Trophoblast cell (in vitro differentiated cells and primary cell): Measurements from ENCODE around the gene METTL26.

ENCODE experiments used
- DNase-seq, 2 donors: peaks; one replicate each; pipeline ENCODE4 v3.0.0-alpha.2; 2016
- H2AFZ ChIP-seq: 2 replicates; pipeline ENCODE4 v1.6.1; 2013; ENCODE audit warnings: low read length, moderate library complexity, mild to moderate bottlenecking; ENCODE audit not compliant: insufficient read depth, poor library complexity
- H2AK5ac ChIP-seq: 2 replicates; pipeline ENCODE4 v1.6.1; 2013; ENCODE audit warnings: mild to moderate bottlenecking, low read length
- H2BK120ac ChIP-seq: 2 replicates; pipeline ENCODE4 v1.6.1; 2013; ENCODE audit warnings: low read length, mild to moderate bottlenecking, moderate library complexity; ENCODE audit not compliant: insufficient read depth, poor library complexity
- H2BK12ac ChIP-seq: 2 replicates; pipeline ENCODE4 v1.6.1; 2013; ENCODE audit warnings: mild to moderate bottlenecking, low read length, moderate library complexity
- H2BK5ac ChIP-seq: 2 replicates; pipeline ENCODE4 v1.6.1; 2013; ENCODE audit warnings: low read length, low read depth, moderate library complexity, mild to moderate bottlenecking; ENCODE audit not compliant: poor library complexity
- H3K14ac ChIP-seq: 2 replicates; pipeline ENCODE4 v1.6.1; 2013; ENCODE audit warnings: mild to moderate bottlenecking, low read length
- H3K18ac ChIP-seq: 2 replicates; pipeline ENCODE4 v1.6.1; 2013; ENCODE audit warnings: mild to moderate bottlenecking, low read length
- H3K23ac ChIP-seq: 2 replicates; pipeline ENCODE4 v1.6.1; 2013; ENCODE audit warnings: low read length
- H3K27ac ChIP-seq: 2 replicates; pipeline ENCODE4 v1.5.1; 2013; ENCODE audit warnings: low read depth, mild to moderate bottlenecking, inconsistent platforms, low read length, moderate library complexity
- H3K27me3 ChIP-seq: 2 replicates; pipeline ENCODE4 v1.6.1; 2013; ENCODE audit warnings: inconsistent platforms, mild to moderate bottlenecking, low read length, moderate library complexity; ENCODE audit not compliant: insufficient read depth
- H3K36me3 ChIP-seq, 2 experiments: 1 replicate in 1 of 2; 2 replicates in 1 of 2; pipeline ENCODE4 v1.6.1; 2013; ENCODE audit warnings: low read length in 2 of 2, mild to moderate bottlenecking in 2 of 2, moderate library complexity in 1 of 2; ENCODE audit not compliant: insufficient read depth in 2 of 2, control insufficient read depth in 1 of 2
- H3K4ac ChIP-seq: 2 replicates; pipeline ENCODE4 v1.6.1; 2013; ENCODE audit warnings: low read depth, mild to moderate bottlenecking, low read length, moderate library complexity
- H3K4me1 ChIP-seq, 2 experiments: 1 replicate in 1 of 2; 2 replicates in 1 of 2; pipeline ENCODE4 v1.6.1; 2013; ENCODE audit warnings: low read length in 2 of 2, mild to moderate bottlenecking in 2 of 2, moderate library complexity in 1 of 2; ENCODE audit not compliant: insufficient read depth in 2 of 2, control insufficient read depth in 1 of 2
- H3K4me2 ChIP-seq: 2 replicates; pipeline ENCODE4 v1.6.1; 2013; ENCODE audit warnings: inconsistent platforms, mild to moderate bottlenecking, low read length, moderate library complexity
- H3K4me3 ChIP-seq: 2 replicates; pipeline ENCODE4 v1.5.1; 2013; ENCODE audit warnings: mild to moderate bottlenecking, low read depth, low read length, inconsistent platforms
- H3K79me1 ChIP-seq: one replicate; pipeline ENCODE4 v1.6.1; 2013; ENCODE audit warnings: low read length
- H3K79me2 ChIP-seq: 2 replicates; pipeline ENCODE4 v1.6.1; 2013; ENCODE audit warnings: low read length, mild to moderate bottlenecking; ENCODE audit not compliant: control insufficient read depth, insufficient read depth, poor library complexity
- H3K9ac ChIP-seq: 2 replicates; pipeline ENCODE4 v1.6.1; 2013; ENCODE audit warnings: mild to moderate bottlenecking, low read length
- H3K9me3 ChIP-seq: 2 replicates; pipeline ENCODE4 v1.6.1; 2013; ENCODE audit warnings: low read depth, mild to moderate bottlenecking, control low read depth, inconsistent platforms, low read length; ENCODE audit not compliant: insufficient read depth
- H4K12ac ChIP-seq: 2 replicates; pipeline ENCODE4 v1.6.1; 2013; ENCODE audit warnings: low read depth, mild to moderate bottlenecking, low read length, moderate library complexity
- H4K8ac ChIP-seq: 2 replicates; pipeline ENCODE4 v1.6.1; 2013; ENCODE audit warnings: low read depth, mild to moderate bottlenecking, low read length, moderate library complexity
- H4K91ac ChIP-seq: one replicate; pipeline ENCODE4 v1.6.1; 2013; ENCODE audit warnings: low read depth, mild to moderate bottlenecking, low read length, moderate library complexity
- WGBS: extraction: QIAGEN DNeasy Blood & Tissue Kit; methylation state at CpG from one replicate; pipeline ENCODE4 v1.1.7; 2013; ENCODE audit warnings: missing lambda C conversion rate; ENCODE audit not compliant: insufficient read length, insufficient coverage; ENCODE audit errors: extremely low coverage; 5-methylcytosine and 5-hydroxymethylcytosine counted together

METTL26 gene

GRCh38 chr16:683396-684070 is 47.4 kb upstream of the METTL26 start:
- Histone ChIP-seq H3K4me2 (peak overlapping the region; percentile 90), H3K79me2 (peaks cover 21% of the 10 kb centered on the region), H3K27me3 (no peaks in the 10 kb centered on the region), H4K8ac (peak overlapping the region; percentile 81), H3K18ac (peak overlapping the region; percentile 60), H3K4ac (peak overlapping the region; percentile 18), H3K27ac (peak overlapping the region; percentile 59), H3K4me1 (peaks cover 27 to 32% of the 10 kb centered on the region in 2 experiments), H2BK120ac (peak overlapping the region; percentile 55), H2BK5ac (peak overlapping the region; percentile 47), H3K23ac (no peak overlapping the region), H3K4me3 (peak overlapping the region; percentile 98), H2AK5ac (peak overlapping the region; percentile 97), H3K36me3 (peaks cover 54 to 57% of the 10 kb centered on the region in 2 experiments), H3K79me1 (peaks cover 14% of the 10 kb centered on the region), H4K91ac (peak overlapping the region; percentile 92), H2BK12ac (no peak overlapping the region), H2AFZ (peak overlapping the region; percentile 67), H3K9me3 (peaks cover 6% of the 10 kb centered on the region), H3K14ac (peak overlapping the region; percentile 97), H3K9ac (peak overlapping the region; percentile 81), H4K12ac (peak overlapping the region; percentile 81)
- peak in 1 of 2 donors; percentile 30 for DNase-seq
- no CpG with 5 or more reads among the region's 57 CpGs for WGBS

DNA sequence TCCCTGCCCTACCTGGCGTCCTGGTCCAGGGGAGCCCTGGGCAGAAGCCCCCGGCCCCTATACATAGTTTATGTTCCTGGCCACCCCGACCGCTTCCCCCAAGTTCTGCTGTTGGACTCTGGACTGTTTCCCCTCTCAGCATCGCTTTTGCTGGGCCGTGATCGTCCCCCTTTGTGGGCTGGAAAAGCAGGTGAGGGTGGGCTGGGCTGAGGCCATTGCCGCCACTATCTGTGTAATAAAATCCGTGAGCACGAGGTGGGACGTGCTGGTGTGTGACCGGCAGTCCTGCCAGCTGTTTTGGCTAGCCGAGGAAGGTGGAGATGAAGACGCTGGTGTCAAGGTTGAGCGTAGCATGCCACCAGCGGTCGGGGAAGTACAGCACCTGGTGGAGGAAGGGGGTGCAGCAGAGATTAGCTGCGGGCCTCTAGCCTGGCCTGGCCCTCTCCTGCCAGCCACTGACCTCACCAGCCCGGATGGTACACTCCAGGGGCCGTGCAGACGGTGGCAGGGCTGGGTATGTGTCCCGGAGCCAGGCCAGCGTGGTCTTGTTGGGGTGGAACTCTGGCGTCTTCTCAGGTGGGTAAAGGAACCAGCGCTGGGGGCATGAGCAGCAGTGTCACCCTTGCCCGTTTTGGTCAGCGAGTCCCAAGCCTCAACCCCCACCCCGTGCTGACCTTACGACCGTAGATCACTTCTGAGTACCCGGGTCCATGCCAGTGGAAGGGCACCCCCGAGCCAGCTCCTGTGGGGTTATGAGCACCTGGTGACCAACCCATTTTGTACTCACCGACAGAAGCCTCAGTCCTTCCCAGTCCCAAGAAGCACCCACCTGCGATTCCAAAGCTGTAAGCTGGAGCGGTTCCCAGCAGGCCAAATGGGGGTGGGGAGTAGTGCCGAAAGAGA is 46.6 kb upstream of the METTL26 start:
- Histone ChIP-seq H3K9ac (peak overlapping the region; percentile 30), H3K4me3 (no peak overlapping the region), H4K91ac (no peak overlapping the region), H3K9me3 (peaks cover 6% of the 10 kb centered on the region), H2AFZ (no peak overlapping the region), H3K36me3 (peaks cover 52 to 57% of the 10 kb centered on the region in 2 experiments), H3K79me2 (peaks cover 21% of the 10 kb centered on the region), H3K18ac (no peak overlapping the region), H2BK5ac (no peak overlapping the region), H3K4me2 (peak overlapping the region; percentile 90), H2BK120ac (no peak overlapping the region), H3K79me1 (peaks cover 14% of the 10 kb centered on the region), H3K4ac (peak overlapping the region; percentile 5), H3K14ac (no peak overlapping the region), H4K8ac (no peak overlapping the region), H2BK12ac (no peak overlapping the region), H3K23ac (no peak overlapping the region), H4K12ac (no peak overlapping the region), H3K4me1 (peaks cover 27 to 32% of the 10 kb centered on the region in 2 experiments), H2AK5ac (no peak overlapping the region), H3K27ac (no peak overlapping the region), H3K27me3 (no peaks in the 10 kb centered on the region)
- no CpG with 5 or more reads among the region's 36 CpGs for WGBS
- DNase-seq: no peak

DNA sequence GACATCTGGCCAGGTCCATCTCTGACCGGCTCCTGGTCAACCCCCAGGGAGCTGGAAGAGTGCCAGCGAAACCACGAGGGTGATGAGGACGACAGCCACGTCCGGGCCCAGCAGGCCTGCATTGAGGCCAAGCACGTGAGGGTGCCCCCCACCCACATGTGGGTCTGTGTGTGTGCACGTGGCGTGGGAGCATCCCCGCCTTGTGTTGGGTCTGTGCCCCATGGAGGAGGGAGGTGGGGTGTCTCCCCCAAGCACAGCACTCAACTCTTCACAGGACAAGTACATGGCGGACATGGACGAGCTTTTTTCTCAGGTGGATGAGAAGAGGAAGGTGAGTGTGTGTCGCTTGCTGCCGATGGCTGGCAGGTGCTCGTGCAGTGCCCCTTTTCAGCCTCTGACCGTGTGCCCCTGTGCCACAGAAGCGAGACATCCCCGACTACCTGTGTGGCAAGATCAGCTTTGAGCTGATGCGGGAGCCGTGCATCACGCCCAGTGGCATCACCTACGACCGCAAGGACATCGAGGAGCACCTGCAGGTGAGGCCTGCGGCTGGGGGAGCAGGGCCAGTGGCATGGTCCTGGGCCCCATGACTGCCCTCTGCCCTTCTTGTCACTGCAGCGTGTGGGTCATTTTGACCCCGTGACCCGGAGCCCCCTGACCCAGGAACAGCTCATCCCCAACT is 45.8 kb upstream of the METTL26 start:
- H4K91ac ChIP-seq: no peak overlapping the region
- peak overlapping the region; percentile 91 for H3K4ac ChIP-seq
- H3K4me2 ChIP-seq: peak overlapping the region; percentile 85
- H3K9me3 ChIP-seq: peaks cover 4% of the 10 kb centered on the region
- peaks cover 27 to 32% of the 10 kb centered on the region in 2 experiments for H3K4me1 ChIP-seq
- H3K18ac ChIP-seq: no peak overlapping the region
- peaks cover 21% of the 10 kb centered on the region for H3K79me2 ChIP-seq
- peaks cover 43 to 48% of the 10 kb centered on the region in 2 experiments for H3K36me3 ChIP-seq
- H3K4me3 ChIP-seq: peak overlapping the region; percentile 6
- no peak overlapping the region for H2BK12ac ChIP-seq
- DNase-seq: no peak
- H2BK120ac ChIP-seq: no peak overlapping the region
- no peak overlapping the region for H3K27ac ChIP-seq
- no peak overlapping the region for H2AFZ ChIP-seq
- no peak overlapping the region for H2BK5ac ChIP-seq
- H4K8ac ChIP-seq: no peak overlapping the region
- H2AK5ac ChIP-seq: no peak overlapping the region
- WGBS: no CpG with 5 or more reads among the region's 28 CpGs
- H3K9ac ChIP-seq: no peak overlapping the region
- no peaks in the 10 kb centered on the region for H3K27me3 ChIP-seq
- no peak overlapping the region for H4K12ac ChIP-seq
- H3K14ac ChIP-seq: no peak overlapping the region
- H3K79me1 ChIP-seq: peaks cover 14% of the 10 kb centered on the region
- no peak overlapping the region for H3K23ac ChIP-seq
